T-helper 2 cell treated with Interferon-gamma antibody and Interleukin-4, amounts not matched to agents 5 μg/mL and 100 μg/mL, for 36 hours (primary cell): Measurements from ENCODE around the gene FAM185A.
"Not testable (repeated sequence)": the region's sequence is repeated elsewhere in the genome, so short reads cannot be mapped to it uniquely, and the experiment has no call there.

Source experiments
- DNase-seq: peaks from one replicate; pipeline ENCODE4 v3.0.0; 2021; ENCODE audit warnings: low spot score
- H3K27ac Mint-ChIP-seq: one replicate; pipeline ENCODE4 v1.8.0; 2021; ENCODE audit warnings: mild to moderate bottlenecking, mixed read lengths
- H3K27me3 Mint-ChIP-seq: one replicate; pipeline ENCODE4 v1.8.0; 2021; ENCODE audit warnings: low read depth, mixed read lengths
- H3K36me3 Mint-ChIP-seq: one replicate; pipeline ENCODE4 v1.8.0; 2021; ENCODE audit warnings: low read depth, mixed read lengths
- H3K4me1 Mint-ChIP-seq: one replicate; pipeline ENCODE4 v1.8.0; 2021; ENCODE audit warnings: low read depth, mixed read lengths
- H3K4me3 Mint-ChIP-seq: one replicate; pipeline ENCODE4 v1.8.0; 2022; ENCODE audit warnings: mild to moderate bottlenecking, moderate library complexity, mixed read lengths
- H3K9me3 Mint-ChIP-seq: one replicate; pipeline ENCODE4 v1.8.0; 2021; ENCODE audit warnings: mixed read lengths

Gene FAM185A

GRCh38 chr7:102758227-102758626 is 9.4 kb downstream of the FAM185A start:
- H3K4me1 Mint-ChIP-seq, H3K36me3 Mint-ChIP-seq, H3K27me3 Mint-ChIP-seq, H3K4me3 Mint-ChIP-seq, H3K9me3 Mint-ChIP-seq, H3K27ac Mint-ChIP-seq, DNase-seq: not testable (repeated sequence)

GRCh38 chr7:102759934-102760333 is 11.1 kb downstream of the FAM185A start:
- H3K4me1 Mint-ChIP-seq, H3K27me3 Mint-ChIP-seq, H3K36me3 Mint-ChIP-seq, DNase-seq, H3K4me3 Mint-ChIP-seq, H3K27ac Mint-ChIP-seq, H3K9me3 Mint-ChIP-seq: not testable (repeated sequence)

GRCh38 chr7:102761234-102761633 is 12.4 kb downstream of the FAM185A start:
- not testable (repeated sequence) for H3K4me1 Mint-ChIP-seq, H3K36me3 Mint-ChIP-seq, H3K27me3 Mint-ChIP-seq, H3K9me3 Mint-ChIP-seq, H3K4me3 Mint-ChIP-seq, DNase-seq, H3K27ac Mint-ChIP-seq

- H3K9me3 Mint-ChIP-seq, H3K36me3 Mint-ChIP-seq, H3K4me1 Mint-ChIP-seq, H3K27me3 Mint-ChIP-seq, H3K27ac Mint-ChIP-seq, DNase-seq, H3K4me3 Mint-ChIP-seq: not testable (repeated sequence)
These were observed 14.6 kb downstream of the FAM185A start for GRCh38 chr7:102763295-102763905.

- not testable (repeated sequence) for H3K27me3 Mint-ChIP-seq
These were observed 20.9 kb downstream of the FAM185A start for GRCh38 chr7:102769657-102770192.

GRCh38 chr7:102770467-102770866 is 21.7 kb downstream of the FAM185A start:
- H3K27ac Mint-ChIP-seq, H3K27me3 Mint-ChIP-seq, DNase-seq, H3K36me3 Mint-ChIP-seq, H3K4me3 Mint-ChIP-seq, H3K9me3 Mint-ChIP-seq, H3K4me1 Mint-ChIP-seq: not testable (repeated sequence)

More at GRCh38 chr7:102769657-102770192, 20.9 kb downstream of the FAM185A start:
- not testable (repeated sequence) for H3K27ac Mint-ChIP-seq, H3K36me3 Mint-ChIP-seq, H3K4me1 Mint-ChIP-seq, DNase-seq, H3K9me3 Mint-ChIP-seq, H3K4me3 Mint-ChIP-seq

- H3K4me3 Mint-ChIP-seq, DNase-seq, H3K4me1 Mint-ChIP-seq, H3K9me3 Mint-ChIP-seq, H3K27me3 Mint-ChIP-seq, H3K27ac Mint-ChIP-seq: not testable (repeated sequence)
- H3K36me3 Mint-ChIP-seq: peaks cover 10% of the 10 kb centered on the region
These were observed 27.4 kb downstream of the FAM185A start for GRCh38 chr7:102776217-102776616.

- not testable (repeated sequence) for H3K4me1 Mint-ChIP-seq, H3K4me3 Mint-ChIP-seq, DNase-seq, H3K27me3 Mint-ChIP-seq, H3K9me3 Mint-ChIP-seq, H3K27ac Mint-ChIP-seq
- peaks cover 12% of the 10 kb centered on the region for H3K36me3 Mint-ChIP-seq
These were observed 29.9 kb downstream of the FAM185A start for GRCh38 chr7:102778663-102779062.

- DNase-seq, H3K9me3 Mint-ChIP-seq, H3K4me1 Mint-ChIP-seq, H3K27me3 Mint-ChIP-seq, H3K27ac Mint-ChIP-seq, H3K4me3 Mint-ChIP-seq: not testable (repeated sequence)
- H3K36me3 Mint-ChIP-seq: peaks cover 12% of the 10 kb centered on the region
These were observed 32.1 kb downstream of the FAM185A start for GRCh38 chr7:102780926-102781325.

GRCh38 chr7:102788770-102789169 is 40.0 kb downstream of the FAM185A start:
- H3K9me3 Mint-ChIP-seq, H3K27me3 Mint-ChIP-seq, DNase-seq, H3K4me3 Mint-ChIP-seq, H3K4me1 Mint-ChIP-seq, H3K27ac Mint-ChIP-seq, H3K36me3 Mint-ChIP-seq: not testable (repeated sequence)

GRCh38 chr7:102790364-102791100 is 41.7 kb downstream of the FAM185A start:
- not testable (repeated sequence) for H3K4me1 Mint-ChIP-seq, H3K9me3 Mint-ChIP-seq, DNase-seq, H3K27ac Mint-ChIP-seq, H3K27me3 Mint-ChIP-seq, H3K36me3 Mint-ChIP-seq, H3K4me3 Mint-ChIP-seq

GRCh38 chr7:102791367-102791766 is 42.6 kb downstream of the FAM185A start:
- DNase-seq, H3K4me1 Mint-ChIP-seq, H3K27me3 Mint-ChIP-seq, H3K36me3 Mint-ChIP-seq, H3K27ac Mint-ChIP-seq, H3K9me3 Mint-ChIP-seq, H3K4me3 Mint-ChIP-seq: not testable (repeated sequence)

- not testable (repeated sequence) for H3K27ac Mint-ChIP-seq, H3K4me1 Mint-ChIP-seq, H3K27me3 Mint-ChIP-seq, H3K36me3 Mint-ChIP-seq, H3K9me3 Mint-ChIP-seq, DNase-seq, H3K4me3 Mint-ChIP-seq
These were observed 43.0 kb downstream of the FAM185A start for GRCh38 chr7:102791831-102792230.

- H3K4me3 Mint-ChIP-seq, DNase-seq, H3K9me3 Mint-ChIP-seq, H3K36me3 Mint-ChIP-seq, H3K27me3 Mint-ChIP-seq, H3K27ac Mint-ChIP-seq, H3K4me1 Mint-ChIP-seq: not testable (repeated sequence)
These were observed 45.8 kb downstream of the FAM185A start for GRCh38 chr7:102794567-102794966.
